H9 (cell line): ENCODE measurements around the gene TMEM31. TPM values are rescaled to one million over a fixed set of nuclear protein-coding genes. Genes with fewer than 3 reads are reported as not detected.
A peak's percentile ranks its signal among the peaks of the same experiment; 100 is the strongest.

Experiments used
- DNase-seq: peaks from one replicate; pipeline ENCODE4 v3.0.0-alpha.2; 2017
- H2AFZ ChIP-seq: one replicate; pipeline ENCODE4 v1.6.1; 2013; ENCODE audit warnings: mild to moderate bottlenecking, low read length, control low read depth, moderate library complexity
- H2AK5ac ChIP-seq: 2 replicates; pipeline ENCODE4 v1.6.1; 2013; ENCODE audit warnings: low read length, control low read depth, mixed read lengths; ENCODE audit not compliant: insufficient read length
- H2BK120ac ChIP-seq: one replicate; pipeline ENCODE4 v1.6.1; 2013; ENCODE audit warnings: low read depth, mild to moderate bottlenecking, low read length, control low read depth, inconsistent platforms; ENCODE audit not compliant: poor library complexity, severe bottlenecking
- H2BK12ac ChIP-seq: 2 replicates; pipeline ENCODE4 v1.6.1; 2013; ENCODE audit warnings: low read length, control low read depth, mixed read lengths, low read depth; ENCODE audit not compliant: insufficient read length
- H2BK15ac ChIP-seq: 2 replicates; pipeline ENCODE4 v1.6.1; 2013; ENCODE audit warnings: low read depth, low read length, control low read depth
- H2BK20ac ChIP-seq: one replicate; pipeline ENCODE4 v1.6.1; 2013; ENCODE audit warnings: low read depth, mild to moderate bottlenecking, low read length, control low read depth, inconsistent platforms; ENCODE audit not compliant: poor library complexity, severe bottlenecking
- H2BK5ac ChIP-seq: 2 replicates; pipeline ENCODE4 v1.6.1; 2013; ENCODE audit warnings: low read length, control low read depth, mixed read lengths; ENCODE audit not compliant: insufficient read length
- H3K14ac ChIP-seq: 2 replicates; pipeline ENCODE4 v1.6.1; 2013; ENCODE audit warnings: low read length, control low read depth; ENCODE audit not compliant: insufficient read depth
- H3K18ac ChIP-seq: 2 replicates; pipeline ENCODE4 v1.6.1; 2013; ENCODE audit warnings: low read depth, mild to moderate bottlenecking, mixed read lengths, low read length, control low read depth; ENCODE audit not compliant: insufficient read length
- H3K23ac ChIP-seq: 2 replicates; pipeline ENCODE4 v1.6.1; 2013; ENCODE audit warnings: low read length, control low read depth, mixed read lengths, low read depth; ENCODE audit not compliant: insufficient read length
- H3K23me2 ChIP-seq: 2 replicates; pipeline ENCODE4 v1.6.1; 2013; ENCODE audit warnings: low read depth, mild to moderate bottlenecking, mixed read lengths, low read length, control low read depth; ENCODE audit not compliant: insufficient read length, poor library complexity, severe bottlenecking
- H3K27ac ChIP-seq: 2 replicates; pipeline ENCODE4 v1.5.1; 2013; ENCODE audit warnings: low read length, control low read depth, mixed read lengths, low read depth; ENCODE audit not compliant: insufficient read length
- H3K27me3 ChIP-seq: 2 replicates; pipeline ENCODE4 v1.6.1; 2013; ENCODE audit warnings: low read length, control low read depth, inconsistent platforms; ENCODE audit not compliant: insufficient read depth
- H3K4ac ChIP-seq: 2 replicates; pipeline ENCODE4 v1.6.1; 2013; ENCODE audit warnings: low read depth, mild to moderate bottlenecking, control low read depth, inconsistent platforms, low read length, moderate library complexity
- H3K4me1 ChIP-seq: 2 replicates; pipeline ENCODE4 v1.6.1; 2013; ENCODE audit warnings: low read length, control low read depth, inconsistent platforms; ENCODE audit not compliant: insufficient read depth
- H3K4me2 ChIP-seq: 2 replicates; pipeline ENCODE4 v1.6.1; 2013; ENCODE audit warnings: low read length, control low read depth, mixed read lengths; ENCODE audit not compliant: insufficient read length, insufficient read depth
- H3K56ac ChIP-seq: 2 replicates; pipeline ENCODE4 v1.6.1; 2013; ENCODE audit warnings: low read depth, mild to moderate bottlenecking, mixed read lengths, low read length, control low read depth; ENCODE audit not compliant: insufficient read length
- H3K79me1 ChIP-seq: 2 replicates; pipeline ENCODE4 v1.6.1; 2013; ENCODE audit warnings: low read depth, mild to moderate bottlenecking, moderate library complexity, low read length, control low read depth, inconsistent platforms; ENCODE audit not compliant: insufficient read depth, poor library complexity, severe bottlenecking
- H3K79me2 ChIP-seq: 2 replicates; pipeline ENCODE4 v1.6.1; 2013; ENCODE audit warnings: low read length, control low read depth, inconsistent platforms; ENCODE audit not compliant: insufficient read depth
- H3K9ac ChIP-seq: 2 replicates; pipeline ENCODE4 v1.6.1; 2013; ENCODE audit warnings: low read length, control low read depth, mixed read lengths; ENCODE audit not compliant: insufficient read length; ENCODE audit errors: extremely low read depth
- H3K9me3 ChIP-seq: one replicate; pipeline ENCODE4 v1.6.1; 2013; ENCODE audit warnings: low read depth, low read length, inconsistent platforms; ENCODE audit not compliant: control insufficient read depth
- H3T11ph ChIP-seq: one replicate; pipeline ENCODE4 v1.6.1; 2013; ENCODE audit warnings: mild to moderate bottlenecking, low read length, control low read depth, inconsistent platforms
- H4K20me1 ChIP-seq: one replicate; pipeline ENCODE4 v1.6.1; 2013; ENCODE audit not compliant: control insufficient read depth, insufficient read length, insufficient read depth
- H4K5ac ChIP-seq: 2 replicates; pipeline ENCODE4 v1.6.1; 2013; ENCODE audit warnings: low read depth, mild to moderate bottlenecking, mixed read lengths, low read length, control low read depth; ENCODE audit not compliant: insufficient read length
- H4K8ac ChIP-seq: replicated peaks from 2 replicates; pipeline ENCODE4 v1.6.1; 2013; ENCODE audit warnings: low read length, control low read depth, mixed read lengths, low read depth; ENCODE audit not compliant: insufficient read length
- H4K91ac ChIP-seq: 2 replicates; pipeline ENCODE4 v1.6.1; 2013; ENCODE audit warnings: low read depth, mild to moderate bottlenecking, moderate library complexity, mixed read lengths, low read length, control low read depth; ENCODE audit not compliant: insufficient read length
- H3K27ac Mint-ChIP-seq, 3 experiments: 2 replicates in 2 of 3; 3 replicates in 1 of 3; pipeline ENCODE4 v1.8.0; 2020 to 2021; ENCODE audit warnings: mixed read lengths in 3 of 3, mild to moderate bottlenecking in 1 of 3, moderate library complexity in 1 of 3
- H3K27me3 Mint-ChIP-seq: 2 replicates; pipeline ENCODE4 v1.8.0; 2021; ENCODE audit warnings: low read depth, mild to moderate bottlenecking, moderate library complexity, mixed read lengths
- H3K36me3 Mint-ChIP-seq, 3 experiments: 2 replicates in 2 of 3; 3 replicates in 1 of 3; pipeline ENCODE4 v1.8.0; 2020 to 2021; ENCODE audit warnings: low read depth in 3 of 3, mixed read lengths in 3 of 3; ENCODE audit not compliant: insufficient read depth in 1 of 3
- H3K4me1 Mint-ChIP-seq, 2 experiments: 2 replicates each; pipeline ENCODE4 v1.8.0; 2020; ENCODE audit warnings: mixed read lengths in 2 of 2
- H3K4me3 Mint-ChIP-seq, 2 experiments: 2 replicates in 1 of 2; 3 replicates in 1 of 2; pipeline ENCODE4 v1.8.0; 2020 to 2021; ENCODE audit warnings: mild to moderate bottlenecking in 2 of 2, mixed read lengths in 2 of 2, moderate library complexity in 1 of 2
- H3K9me3 Mint-ChIP-seq, 2 experiments: 2 replicates in 1 of 2; 3 replicates in 1 of 2; pipeline ENCODE4 v1.8.0; 2020; ENCODE audit warnings: mild to moderate bottlenecking in 2 of 2, mixed read lengths in 2 of 2, moderate library complexity in 1 of 2
- WGBS: extraction: QIAGEN DNeasy Blood & Tissue Kit; methylation state at CpG from one replicate; pipeline ENCODE4 v1.1.7; 2013; ENCODE audit warnings: missing lambda C conversion rate, low lambda C conversion rate, mixed read lengths; ENCODE audit not compliant: insufficient read length; ENCODE audit errors: extremely low coverage; 5-methylcytosine and 5-hydroxymethylcytosine counted together
- total RNA-seq: library from RNA; stranded (reverse); gene quantifications from 2 replicates; pipeline ENCODE4 v1.2.1, GENCODE V29; 2021
- TF ChIP-seq, protein P1 (sequence below): fragments of 200-600 bp; sonication (generic); conservative IDR thresholded peaks from 3 replicates; pipeline ENCODE4 v1.8.0; 2021; ENCODE audit warnings: antibody characterized with exemption, mild to moderate bottlenecking

The TMEM31 gene
- total RNA-seq, 1 experiment from 2014 or later = 0.55 TPM

DNA sequence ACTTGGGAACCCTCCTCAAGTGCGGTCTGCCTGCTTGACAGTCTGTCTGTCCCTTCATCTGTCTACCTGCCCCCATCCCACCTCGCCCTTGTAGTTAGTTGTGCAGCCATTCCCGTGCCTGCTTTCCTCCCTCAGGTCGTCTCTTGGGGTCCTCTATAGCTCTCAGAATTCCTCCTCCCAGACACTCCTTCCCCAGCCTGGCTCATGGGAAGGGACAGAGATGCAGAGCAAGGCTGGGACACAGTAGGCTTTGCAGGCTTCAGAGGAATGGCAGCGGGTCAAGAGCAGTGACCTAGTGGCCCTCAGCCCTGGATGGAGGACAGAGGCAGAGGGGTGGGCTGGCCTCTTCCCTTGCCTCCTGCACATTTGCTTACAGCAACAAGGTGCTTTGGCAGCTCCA, 18.3 kb downstream of the TMEM31 start:
- Histone ChIP-seq H4K8ac (no peak overlapping the region), H3K9me3 (no peaks in the 10 kb centered on the region), H2BK5ac (no peak overlapping the region), H4K20me1 (no peaks in the 10 kb centered on the region), H2AFZ (no peak overlapping the region), H2BK120ac (no peak overlapping the region), H3K18ac (no peak overlapping the region), H3T11ph (no peak overlapping the region), H3K27ac (no peak overlapping the region), H2BK15ac (no peak overlapping the region), H3K23ac (no peak overlapping the region), H3K14ac (no peak overlapping the region; the same call in 1 of the 2 replicates), H3K9ac (no peak overlapping the region), H2AK5ac (no peak overlapping the region), H3K23me2 (no peaks in the 10 kb centered on the region), H3K4ac (no peak overlapping the region), H3K27me3 (no peaks in the 10 kb centered on the region), H4K5ac (no peak overlapping the region), H3K4me1 (peaks cover 20% of the 10 kb centered on the region; the same call in 1 of the 2 replicates), H4K91ac (no peak overlapping the region), H2BK20ac (no peak overlapping the region), H3K4me2 (no peak overlapping the region), H2BK12ac (no peak overlapping the region), H3K79me2 (no peaks in the 10 kb centered on the region), H3K56ac (no peak overlapping the region), H3K79me1 (no peaks in the 10 kb centered on the region)
- H3K4me3 Mint-ChIP-seq = peak overlapping the region in 1 of 2 experiments; percentile 53; a peak in 1 of 5 replicates
- peaks cover 56 to 68% of the 10 kb centered on the region in 2 experiments for H3K4me1 Mint-ChIP-seq
- TF ChIP-seq, protein P1, sequence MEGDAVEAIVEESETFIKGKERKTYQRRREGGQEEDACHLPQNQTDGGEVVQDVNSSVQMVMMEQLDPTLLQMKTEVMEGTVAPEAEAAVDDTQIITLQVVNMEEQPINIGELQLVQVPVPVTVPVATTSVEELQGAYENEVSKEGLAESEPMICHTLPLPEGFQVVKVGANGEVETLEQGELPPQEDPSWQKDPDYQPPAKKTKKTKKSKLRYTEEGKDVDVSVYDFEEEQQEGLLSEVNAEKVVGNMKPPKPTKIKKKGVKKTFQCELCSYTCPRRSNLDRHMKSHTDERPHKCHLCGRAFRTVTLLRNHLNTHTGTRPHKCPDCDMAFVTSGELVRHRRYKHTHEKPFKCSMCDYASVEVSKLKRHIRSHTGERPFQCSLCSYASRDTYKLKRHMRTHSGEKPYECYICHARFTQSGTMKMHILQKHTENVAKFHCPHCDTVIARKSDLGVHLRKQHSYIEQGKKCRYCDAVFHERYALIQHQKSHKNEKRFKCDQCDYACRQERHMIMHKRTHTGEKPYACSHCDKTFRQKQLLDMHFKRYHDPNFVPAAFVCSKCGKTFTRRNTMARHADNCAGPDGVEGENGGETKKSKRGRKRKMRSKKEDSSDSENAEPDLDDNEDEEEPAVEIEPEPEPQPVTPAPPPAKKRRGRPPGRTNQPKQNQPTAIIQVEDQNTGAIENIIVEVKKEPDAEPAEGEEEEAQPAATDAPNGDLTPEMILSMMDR = no peak
- peaks cover 0 to 35% of the 10 kb centered on the region in 2 experiments; a peak in 2 of 5 replicates for H3K9me3 Mint-ChIP-seq
- peaks cover 11% of the 10 kb centered on the region for H3K27me3 Mint-ChIP-seq
- no CpG with 5 or more reads among the region's 5 CpGs for WGBS
- no peak for DNase-seq
- H3K27ac Mint-ChIP-seq = peak overlapping the region in 1 of 3 experiments; percentile 72; a peak in 1 of 7 replicates
- no peaks in the 10 kb centered on the region; a peak in 1 of 7 replicates for H3K36me3 Mint-ChIP-seq
